COLO829 (cell line): Measurements from ENCODE around the gene MTR.

Source experiments
- DNase-seq: peaks from one replicate; pipeline ENCODE4 v3.0.0; 2012; ENCODE audit warnings: low spot score

Gene MTR

DNA sequence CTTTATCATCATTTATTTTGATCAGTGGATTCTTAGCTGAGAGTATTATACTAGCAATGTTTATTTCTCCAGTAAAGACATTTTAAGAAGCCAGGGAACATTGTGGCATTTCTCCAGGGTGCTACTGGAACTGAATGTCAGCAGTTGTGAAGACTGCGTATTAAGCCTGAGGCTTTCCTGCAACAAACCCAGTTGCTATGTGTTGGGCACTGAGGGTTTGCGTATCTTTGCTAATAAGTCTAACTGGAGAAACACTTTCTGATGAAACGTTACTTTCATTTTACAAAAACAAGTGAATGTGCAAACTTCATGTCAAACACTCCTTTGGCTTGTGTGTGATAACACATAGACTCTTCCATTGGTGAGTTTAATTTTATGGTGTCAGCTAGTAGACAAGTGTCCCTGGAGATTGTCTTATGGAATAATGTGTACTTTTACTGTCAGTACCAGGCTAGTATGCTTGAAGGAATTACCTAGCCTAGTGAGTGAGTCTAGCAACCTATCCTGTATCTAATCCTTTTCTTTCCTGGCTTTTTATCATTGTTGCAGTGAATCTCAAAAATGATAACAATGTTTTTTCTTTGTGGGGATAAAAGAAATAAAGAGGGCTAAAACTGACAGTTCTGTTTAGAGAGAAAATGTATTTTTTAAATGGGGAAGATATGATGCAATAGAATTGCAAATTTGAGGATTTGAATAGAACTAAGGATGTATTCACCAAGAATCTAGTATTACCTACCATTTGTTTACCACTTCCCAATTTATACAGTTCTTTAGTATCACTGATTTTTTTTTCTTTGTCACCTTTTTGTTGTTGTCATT, 70.1 kb downstream of the MTR start:
- no peak for DNase-seq

DNA sequence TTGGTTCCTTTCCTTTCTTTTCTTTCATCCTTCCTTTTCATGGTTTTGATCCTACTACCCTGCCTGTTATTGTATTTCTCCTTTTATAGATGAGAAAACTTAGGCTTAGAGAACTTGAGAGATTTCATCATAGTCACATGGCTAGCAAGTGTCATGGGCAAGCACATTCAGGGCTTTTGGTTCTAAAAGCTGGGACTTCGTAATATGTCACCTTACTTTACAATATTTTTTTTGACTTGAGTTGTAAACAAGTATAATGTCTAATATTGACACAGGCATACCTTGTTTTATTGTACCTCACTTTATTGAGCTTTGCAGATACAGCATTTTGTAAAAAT, 70.7 kb downstream of the MTR start:
- no peak for DNase-seq

DNA sequence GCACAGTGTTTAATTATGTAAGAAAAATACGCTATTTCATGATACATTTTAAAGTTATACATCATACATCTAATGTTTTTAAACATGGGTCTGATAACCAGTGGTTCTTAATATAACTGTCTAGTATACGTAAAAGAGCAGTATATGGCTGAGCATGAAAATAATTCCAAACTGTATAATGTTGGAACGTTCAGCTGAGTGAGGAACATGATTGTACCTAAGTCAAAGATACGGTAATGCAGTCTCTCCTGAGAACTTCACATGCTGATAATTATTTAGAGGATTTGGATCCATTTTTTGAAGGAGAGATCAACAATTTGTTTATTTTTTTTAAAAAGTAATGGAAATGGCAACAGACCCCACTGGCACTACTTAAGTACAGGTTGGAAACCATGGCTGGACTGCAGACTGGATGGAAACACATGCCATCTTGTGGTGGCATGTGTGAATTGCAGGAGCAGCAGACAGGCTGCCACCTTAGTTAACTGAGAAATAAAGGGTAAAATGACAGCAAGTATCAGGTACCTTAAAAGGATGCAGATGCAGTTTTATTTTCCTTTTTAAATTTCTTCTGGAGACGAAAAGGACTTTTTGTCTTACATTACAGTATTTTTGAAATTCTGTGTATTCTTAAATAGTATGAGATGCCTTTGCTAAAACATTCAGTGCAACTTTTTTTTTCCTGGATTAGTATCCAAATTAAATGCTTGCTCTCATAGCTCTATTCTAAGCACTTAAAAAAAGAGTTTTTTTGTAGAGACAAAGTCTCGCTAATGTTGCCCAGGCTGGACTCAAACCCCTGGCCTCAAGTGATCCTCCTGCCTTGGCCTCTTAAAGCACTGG, 73.8 kb downstream of the MTR start:
- peak; percentile 73 for DNase-seq

DNA sequence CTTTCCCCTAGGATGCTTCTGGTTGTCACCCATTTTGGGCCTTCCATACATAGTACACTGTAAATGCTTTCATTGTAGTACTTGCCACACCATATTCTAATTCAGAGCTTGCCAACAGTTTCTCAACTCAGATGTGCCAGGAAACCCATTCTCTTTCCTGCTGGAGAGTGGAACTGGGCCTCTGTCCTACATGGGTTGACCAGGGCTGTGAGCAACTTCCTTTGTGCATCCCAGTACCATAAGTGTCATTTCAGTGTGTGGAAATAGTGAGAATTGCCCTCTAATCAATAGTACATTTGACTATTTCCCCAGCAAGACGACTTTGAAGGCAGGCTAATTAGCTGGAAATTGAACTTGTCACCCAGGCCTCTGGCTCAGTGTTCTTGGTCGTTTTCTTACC, 74.8 kb downstream of the MTR start:
- DNase-seq = no peak

DNA sequence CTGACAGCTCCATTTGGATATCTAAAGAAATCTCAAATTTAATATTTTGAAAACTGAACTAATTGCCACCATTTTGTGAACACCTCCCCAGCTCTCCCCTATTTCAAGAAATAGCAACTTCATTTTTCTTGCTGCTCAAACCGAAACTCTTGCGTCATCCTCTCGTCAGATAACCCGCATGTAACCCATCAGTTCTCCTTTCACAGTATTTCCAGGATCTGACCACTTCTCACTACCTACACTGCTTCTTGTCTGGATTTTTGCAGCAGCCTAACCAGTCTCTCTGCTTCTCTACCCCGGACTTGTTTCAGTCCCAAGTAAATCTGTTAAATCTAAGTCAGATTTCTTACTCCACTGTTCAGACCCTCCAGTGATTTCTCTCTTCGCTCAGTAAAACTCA, 75.6 kb downstream of the MTR start:
- no peak for DNase-seq

DNA sequence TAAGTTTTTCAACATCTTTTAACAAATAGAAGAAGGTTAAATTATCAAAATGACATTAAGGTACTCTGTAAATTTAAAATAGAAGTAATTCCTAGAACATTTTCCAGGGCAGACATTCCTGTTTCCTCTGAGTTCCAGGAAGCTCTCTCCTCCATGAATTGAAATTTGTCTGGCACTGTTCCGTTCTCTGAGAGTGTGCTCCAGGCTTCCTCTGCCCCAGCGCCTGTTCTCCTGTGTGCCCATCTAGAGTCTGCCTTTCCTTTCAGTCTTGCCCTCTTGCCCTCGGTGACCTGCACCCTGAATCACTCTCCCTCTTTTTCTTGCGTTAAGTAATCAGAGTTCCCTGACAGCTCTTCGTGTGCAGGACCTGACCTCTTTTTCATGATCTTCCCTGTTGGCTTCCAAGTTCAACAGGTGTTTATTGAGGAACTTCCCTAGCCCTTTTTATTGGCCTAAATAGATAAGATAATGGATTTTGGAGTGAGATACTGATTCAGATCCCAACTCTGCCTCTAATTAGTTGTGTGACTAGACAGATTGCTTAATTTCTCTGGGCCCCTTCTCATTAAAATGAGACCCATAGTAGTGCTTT, 77.1 kb downstream of the MTR start:
- no peak for DNase-seq

DNA sequence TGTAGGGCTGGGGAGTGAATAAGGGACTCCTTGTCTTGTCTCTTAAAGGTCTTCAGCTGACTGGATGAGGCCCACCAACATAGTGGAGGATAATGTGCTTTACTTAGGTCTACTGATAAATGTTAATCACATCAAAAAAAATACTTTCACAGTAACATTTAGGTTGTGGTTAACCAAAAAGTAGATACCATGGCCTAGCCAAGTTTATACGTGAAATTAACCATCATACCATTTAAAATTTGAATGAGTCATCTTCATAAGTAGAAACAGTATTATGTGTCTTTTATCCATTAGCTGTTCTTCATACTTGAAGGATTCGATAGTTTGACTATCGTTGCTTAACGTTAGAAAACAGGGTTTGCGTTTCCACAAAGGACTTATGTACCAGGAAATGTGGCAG, 80.9 kb downstream of the MTR start:
- DNase-seq = no peak

DNA sequence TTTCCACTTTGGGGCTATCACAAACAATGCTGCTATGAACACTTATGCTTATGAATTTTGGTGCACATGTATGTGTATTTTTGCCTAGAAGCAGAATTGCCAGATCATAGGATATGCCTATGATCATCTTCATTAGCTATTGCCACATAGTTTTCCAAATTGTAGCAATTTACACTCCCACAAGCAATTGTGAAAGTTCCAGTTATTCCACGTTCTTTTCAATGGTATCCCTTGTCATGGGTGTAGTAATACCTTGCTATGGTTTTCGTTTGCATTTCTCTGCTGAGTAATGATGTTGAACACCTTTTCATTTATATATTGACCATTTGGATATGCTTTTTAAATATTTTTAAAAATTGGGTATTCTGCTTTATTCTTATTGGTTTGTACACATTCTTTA, 82.6 kb downstream of the MTR start:
- no peak for DNase-seq

DNA sequence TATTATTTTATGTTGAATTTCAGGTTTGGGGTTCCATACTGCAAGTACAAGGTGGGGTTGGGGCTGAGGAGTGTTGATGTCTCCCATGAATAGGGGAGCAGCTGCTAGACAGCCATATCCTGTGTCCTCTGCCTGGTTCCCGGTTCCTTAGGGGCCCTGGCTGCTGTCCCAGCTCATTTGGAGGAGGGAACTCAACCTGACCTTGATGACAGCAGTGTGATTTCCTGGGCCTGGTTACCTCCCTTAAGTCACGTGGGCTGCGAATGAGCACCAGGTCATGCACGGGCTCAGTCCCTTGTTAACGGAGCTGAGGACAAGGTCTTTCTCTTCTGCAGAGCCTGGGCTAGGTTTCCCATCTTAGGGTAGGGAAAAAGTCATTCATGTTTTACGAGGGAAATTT, 85.1 kb downstream of the MTR start:
- DNase-seq = no peak

DNA sequence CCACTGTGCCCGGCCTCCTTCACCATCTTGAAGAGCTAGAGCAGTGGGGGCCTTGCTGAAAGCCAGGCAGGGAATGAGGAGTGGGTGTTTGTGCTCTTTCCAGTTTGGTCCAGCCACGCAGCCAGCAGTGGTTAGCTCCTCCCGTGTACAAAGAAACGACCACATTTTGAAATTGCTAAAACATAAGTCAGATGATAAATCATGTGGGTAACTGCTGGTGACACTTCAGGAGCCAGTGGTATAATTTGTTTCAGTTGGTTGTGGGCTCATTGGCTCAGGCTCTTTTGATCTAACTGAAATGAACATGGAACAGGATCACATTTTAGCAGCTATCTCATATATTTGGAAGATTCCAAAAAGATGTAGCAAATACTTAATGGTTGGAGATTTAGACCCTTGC, 87.6 kb downstream of the MTR start:
- DNase-seq = no peak

DNA sequence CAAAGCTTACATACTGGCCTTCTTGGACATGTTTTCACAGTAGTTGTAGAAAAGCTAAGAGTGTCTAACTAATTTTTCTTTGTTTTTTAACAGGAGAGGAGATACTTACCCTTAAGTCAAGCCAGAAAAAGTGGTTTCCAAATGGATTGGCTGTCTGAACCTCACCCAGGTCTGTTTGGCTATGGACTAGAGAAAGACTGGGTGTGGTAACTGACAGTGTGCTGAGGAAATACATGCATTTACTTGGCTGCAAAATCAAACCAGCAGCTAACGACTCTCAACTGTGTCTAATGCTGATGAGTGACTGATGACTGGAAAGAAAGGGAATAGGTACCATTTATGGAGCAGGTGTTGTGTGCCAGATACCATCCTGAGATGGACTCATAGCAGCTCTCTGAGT, 91.1 kb downstream of the MTR start:
- DNase-seq = no peak

DNA sequence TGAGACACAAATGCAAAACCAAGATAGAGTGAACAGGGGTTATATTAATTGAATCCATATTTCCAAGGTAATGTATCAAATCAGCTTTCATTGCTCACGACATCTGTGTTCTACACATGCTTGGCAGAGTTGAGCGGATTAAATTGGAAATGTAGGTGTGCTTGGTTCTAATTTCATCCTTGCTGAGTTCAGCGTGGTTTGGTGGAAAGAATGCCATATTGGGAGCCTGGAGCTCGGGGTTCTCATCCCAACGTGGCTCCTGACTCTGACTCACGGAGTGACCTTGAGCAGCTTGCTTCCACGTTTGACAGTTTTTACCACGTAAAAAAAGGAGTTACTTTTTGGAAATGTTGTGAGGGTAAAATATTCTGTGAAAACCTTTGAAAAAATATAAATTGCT, 92.0 kb downstream of the MTR start:
- no peak for DNase-seq

DNA sequence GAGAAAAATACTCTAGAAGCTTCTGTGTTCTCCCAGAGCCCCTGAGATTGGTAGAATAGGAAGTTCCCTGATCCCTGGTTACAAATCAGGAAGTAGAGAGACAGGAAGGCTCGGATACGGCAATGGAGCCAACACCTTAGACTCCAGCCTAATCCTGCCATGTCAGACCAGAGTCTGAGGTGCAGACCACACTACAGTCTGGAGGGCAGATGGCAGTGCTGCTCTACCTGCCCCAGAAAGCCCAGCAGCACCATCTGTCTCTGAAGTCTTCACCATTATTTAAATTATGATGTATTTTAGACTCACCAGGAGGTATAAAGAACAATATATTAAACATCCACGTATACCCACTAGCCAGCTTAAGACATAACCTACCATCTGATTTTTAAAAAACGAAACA, 93.0 kb downstream of the MTR start:
- no peak for DNase-seq

DNA sequence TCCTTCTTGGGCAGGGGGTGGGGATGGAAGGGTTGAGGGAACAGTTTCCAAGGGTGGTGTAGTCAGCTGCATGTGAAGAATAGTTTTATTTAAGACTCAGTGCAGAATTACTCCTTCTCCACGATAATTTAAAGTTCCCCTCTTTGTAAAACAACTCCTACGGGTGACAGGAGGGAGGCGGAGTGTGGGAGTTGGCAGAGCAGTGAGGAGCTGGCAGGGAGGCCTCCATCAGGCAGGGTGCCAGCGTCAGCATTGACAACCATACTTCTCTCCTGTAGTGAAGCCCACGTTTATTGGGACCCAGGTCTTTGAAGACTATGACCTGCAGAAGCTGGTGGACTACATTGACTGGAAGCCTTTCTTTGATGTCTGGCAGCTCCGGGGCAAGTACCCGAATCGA, 93.8 kb downstream of the MTR start:
- no peak for DNase-seq

DNA sequence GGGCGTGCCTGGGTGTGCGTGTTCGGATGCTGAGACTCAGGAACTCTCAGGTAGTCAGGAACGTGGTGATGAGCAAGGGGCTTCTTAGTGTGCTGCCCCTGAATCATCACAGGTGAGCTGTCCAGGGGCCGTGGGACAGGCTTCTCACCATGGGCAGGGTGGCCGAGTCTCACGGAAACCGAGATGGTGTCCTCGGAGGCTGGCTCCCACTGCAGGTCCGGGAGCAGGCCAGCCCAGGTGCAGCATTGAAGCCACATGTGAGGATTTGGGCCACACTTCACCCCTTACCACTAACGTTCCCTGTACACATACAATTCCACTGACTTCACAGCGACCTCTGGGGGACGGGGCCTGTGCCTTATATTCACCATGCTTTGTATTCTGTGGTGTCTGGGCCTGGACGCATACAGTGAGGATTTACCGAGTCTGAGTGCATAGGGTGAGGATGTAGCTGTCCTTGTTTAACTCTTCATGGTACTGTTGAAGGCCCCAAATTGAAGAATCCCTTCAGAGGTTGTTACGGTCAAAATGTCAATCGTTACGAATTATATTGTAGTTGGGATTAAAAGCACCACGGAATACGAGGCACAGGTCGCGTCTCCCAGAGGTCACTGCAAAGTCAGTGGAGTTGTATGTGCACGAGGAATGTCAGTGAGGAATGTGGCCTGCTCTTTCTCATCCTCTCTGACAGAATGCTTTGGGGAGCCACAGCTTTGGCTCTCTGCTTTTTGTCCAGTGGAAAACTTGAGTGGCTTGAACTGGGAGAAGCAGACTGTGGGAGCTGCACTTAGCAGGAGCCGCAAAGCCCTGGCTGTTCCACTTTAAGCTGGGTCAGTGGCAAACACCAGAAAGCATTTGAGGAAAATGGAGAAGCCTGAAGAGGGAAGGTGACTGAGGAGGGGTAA, 95.3 kb downstream of the MTR start:
- no peak for DNase-seq

DNA sequence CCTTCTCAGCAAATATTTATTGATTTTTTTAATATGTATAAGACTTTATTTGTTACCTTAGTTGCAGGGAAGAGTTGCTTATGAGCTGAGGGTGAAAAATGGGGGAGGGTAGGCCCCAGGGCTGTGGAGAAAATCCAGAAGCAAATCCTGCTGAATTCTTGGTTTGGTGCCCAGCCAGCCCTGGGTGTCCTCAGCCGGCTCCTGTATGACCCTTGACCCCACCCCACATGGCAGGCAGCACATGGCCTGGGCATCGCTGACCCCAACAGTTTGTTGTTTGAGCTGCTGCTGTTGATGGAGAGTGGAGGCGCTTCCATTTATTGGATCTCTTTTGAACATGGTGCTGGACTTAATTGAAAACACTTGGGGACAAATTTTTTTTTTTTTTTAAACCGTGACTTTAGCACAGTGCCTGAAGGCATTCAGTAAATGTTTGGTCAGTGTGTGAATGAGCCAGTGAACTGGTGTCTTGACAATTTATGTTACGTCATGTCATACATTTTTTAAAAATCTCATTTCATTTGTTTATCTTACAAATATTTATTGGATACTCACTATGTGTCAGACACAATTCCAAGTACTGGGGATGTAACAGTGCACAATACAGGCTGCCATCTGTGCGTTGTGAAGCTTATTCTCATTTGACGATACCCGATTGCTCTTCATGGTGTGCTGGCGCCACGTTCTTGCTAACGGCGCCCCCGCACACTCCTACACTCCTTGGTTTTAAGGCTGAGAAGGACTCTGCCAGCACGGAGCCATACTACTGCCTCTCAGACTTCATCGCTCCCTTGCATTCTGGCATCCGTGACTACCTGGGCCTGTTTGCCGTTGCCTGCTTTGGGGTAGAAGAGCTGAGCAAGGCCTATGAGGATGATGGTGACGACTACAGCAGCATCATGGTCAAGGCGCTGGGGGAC, 98.8 kb downstream of the MTR start:
- DNase-seq = no peak

DNA sequence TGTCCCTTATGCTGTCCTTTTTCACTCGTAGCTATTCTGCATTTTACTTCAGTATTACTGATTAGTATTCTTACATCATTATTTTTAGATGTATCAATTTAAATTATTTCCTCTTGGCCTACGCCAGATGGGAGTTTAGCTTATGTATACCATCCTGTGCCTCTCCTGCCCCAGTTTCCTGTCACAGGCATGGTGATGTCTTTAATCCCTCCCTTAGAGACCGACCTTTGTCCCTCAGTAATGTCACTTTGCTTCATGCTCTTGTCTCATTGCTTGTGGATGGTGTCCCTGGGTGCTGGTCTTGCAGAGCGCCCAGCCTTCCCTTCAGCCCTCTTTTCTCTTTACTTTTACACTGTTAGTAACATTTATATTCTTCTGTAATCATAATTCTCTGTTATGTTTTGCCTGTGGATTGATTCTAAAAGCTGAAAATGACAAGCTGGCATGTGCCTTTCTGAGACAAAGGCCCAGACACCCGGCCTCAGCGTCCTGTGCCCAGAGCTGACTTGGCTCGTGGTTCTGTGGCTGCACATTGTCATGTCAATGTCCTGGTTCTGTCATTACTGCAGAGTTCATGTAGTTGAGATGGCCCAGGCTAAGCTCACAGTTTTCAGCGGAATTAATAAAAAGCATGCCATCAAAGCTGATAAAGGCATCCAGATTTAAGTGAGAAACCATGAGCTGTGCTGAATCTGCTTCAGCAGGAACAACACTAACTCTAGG, 100.7 kb downstream of the MTR start:
- DNase-seq = no peak

DNA sequence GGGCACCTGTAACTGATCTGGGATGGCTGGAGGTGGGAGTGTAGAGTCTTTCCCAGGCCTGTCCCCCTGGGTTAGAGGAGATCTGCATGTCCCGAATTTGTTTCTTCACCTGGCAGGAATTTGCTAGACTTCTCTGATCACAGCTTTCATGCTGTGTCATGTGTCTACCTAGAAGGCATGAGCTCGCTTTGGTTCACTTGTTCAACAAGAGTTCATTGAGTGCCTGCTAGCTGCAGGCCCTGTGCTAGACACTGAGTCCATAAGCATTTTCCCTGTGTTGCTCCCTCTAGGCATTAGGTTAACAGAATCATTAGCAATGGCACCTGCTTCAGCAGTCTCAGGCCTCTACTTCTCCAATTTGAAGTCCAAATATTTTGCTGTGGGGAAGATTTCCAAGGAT, 101.6 kb downstream of the MTR start:
- DNase-seq = no peak

DNA sequence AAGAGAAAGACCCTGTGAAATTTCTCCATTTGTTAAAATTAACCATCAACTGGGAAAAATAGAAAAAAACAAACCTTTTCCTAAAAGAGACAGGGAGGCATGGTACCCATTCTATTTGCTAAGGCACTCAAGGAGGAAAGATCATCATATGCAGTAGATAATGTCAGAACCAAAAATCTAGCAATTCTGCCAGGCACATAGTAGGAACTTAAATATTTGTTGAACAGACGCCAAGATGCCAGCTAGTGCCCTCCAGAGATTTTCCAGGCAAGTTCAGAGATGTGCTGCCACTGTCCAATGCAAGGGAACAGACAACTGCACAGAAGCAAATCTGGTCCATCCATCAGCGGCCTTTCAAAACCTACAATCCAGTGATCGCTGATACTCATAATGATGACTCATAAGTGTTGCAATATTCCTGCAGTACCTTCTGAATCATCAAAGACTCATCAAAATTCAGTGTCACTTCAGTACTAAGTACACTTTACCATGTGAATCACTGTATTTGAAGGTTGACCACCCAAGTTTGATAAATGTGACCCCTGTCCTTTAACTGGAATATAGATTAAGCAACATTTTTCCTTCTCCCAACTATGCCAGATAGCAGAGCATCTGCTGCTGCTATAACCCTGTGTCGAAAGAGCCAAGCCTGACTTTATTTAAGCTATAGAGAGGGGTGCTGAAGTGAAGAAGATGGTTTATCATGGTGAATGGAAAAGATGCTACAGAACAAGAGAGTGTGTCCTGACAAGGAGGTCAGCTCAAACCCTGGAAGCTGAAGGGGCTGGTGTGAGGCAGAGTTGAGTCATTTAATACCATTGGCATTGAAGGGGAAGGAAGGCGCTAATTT, 110.0 kb downstream of the MTR start:
- DNase-seq = peak; percentile 57

DNA sequence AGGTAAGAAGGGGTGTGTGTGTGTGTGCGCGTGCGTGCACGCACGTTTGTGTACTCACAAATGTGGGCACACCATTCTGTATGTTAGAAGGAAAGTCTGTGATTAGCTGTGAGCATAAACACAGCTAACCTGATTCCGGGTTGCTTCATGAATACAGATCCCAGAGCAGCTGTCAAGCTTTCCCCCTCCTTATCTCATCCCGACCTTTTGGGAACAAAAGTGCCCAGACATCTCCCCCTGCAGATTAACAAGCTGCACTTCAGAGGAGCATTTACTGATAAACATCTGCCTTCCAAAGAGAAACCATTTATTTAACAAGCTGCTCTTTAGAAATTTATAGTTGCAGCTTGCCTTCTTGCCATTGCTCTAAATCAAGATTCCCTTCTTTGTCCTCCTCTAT, 112.1 kb downstream of the MTR start:
- no peak for DNase-seq
